Endothelial cell of umbilical vein (primary cell): ENCODE data around the gene PLA2G10. TPM values are rescaled to one million over a fixed set of nuclear protein-coding genes. Genes with fewer than 3 reads are reported as not detected.
A peak's percentile ranks its signal among the peaks of the same experiment; 100 is the strongest.
"Not testable (repeated sequence)": the region's sequence is repeated elsewhere in the genome, so short reads cannot be mapped to it uniquely, and the experiment has no call there.

ENCODE experiments used
- BruUV-seq: library from RNA; stranded (reverse); fragments of 400-500 nt; replicated peaks from 2 replicates; lab custom pipeline; 2021; lab: Mats Ljungman, UMichigan
- CTCF ChIA-PET: fragments of 300-600, 350-600 bp; sonication (Branson Sonifier 250); formaldehyde crosslinking; loops from one replicate; lab custom pipeline; 2021; ENCODE audit warnings: antibody characterized with exemption, inconsistent platforms; lab: Charles Lee
- POLR2A ChIA-PET: fragments of 300-600, 350-600 bp; sonication (Branson Sonifier 250); formaldehyde crosslinking; loops from one replicate; lab custom pipeline; 2021; ENCODE audit warnings: antibody characterized with exemption, inconsistent platforms; lab: Charles Lee
- DNase-seq: peaks from one replicate; pipeline ENCODE4 v3.0.0-alpha.2; 2011; ENCODE audit warnings: low read depth, low spot score
- FAIRE-seq: peaks from 2 replicates; lab custom pipeline; 2011; peaks lifted over from hg19 to GRCh38; lab: Jason Lieb, UNC
- H2AFZ ChIP-seq: 2 replicates; pipeline ENCODE4 v1.6.0; 2012; ENCODE audit warnings: low read depth, low read length, control low read depth, inconsistent platforms
- H3K27ac ChIP-seq: 2 replicates; pipeline ENCODE4 v1.5.1; 2011; ENCODE audit warnings: low read depth, mild to moderate bottlenecking, control low read depth, low read length, moderate library complexity; ENCODE audit not compliant: insufficient read depth
- H3K27me3 ChIP-seq, 2 experiments: 2 replicates each; pipeline versions ENCODE4 v1.6.0 to v1.6.1; 2011; ENCODE audit warnings: low read length in 2 of 2, mixed read lengths in 1 of 2; ENCODE audit not compliant: control insufficient read depth in 2 of 2, insufficient read depth in 2 of 2
- H3K36me3 ChIP-seq, 2 experiments: 2 replicates in 1 of 2; 3 replicates in 1 of 2; pipeline ENCODE4 v1.5.1; 2011; ENCODE audit warnings: low read length in 2 of 2, mild to moderate bottlenecking in 1 of 2, moderate library complexity in 1 of 2; ENCODE audit not compliant: control insufficient read depth in 2 of 2, insufficient read depth in 2 of 2; ENCODE audit errors: extremely low read depth in 1 of 2
- H3K4me1 ChIP-seq: 3 replicates; pipeline ENCODE4 v1.5.1; 2011; ENCODE audit warnings: mild to moderate bottlenecking, low read length; ENCODE audit not compliant: control insufficient read depth, insufficient read depth; ENCODE audit errors: extremely low read depth
- H3K4me2 ChIP-seq: 2 replicates; pipeline ENCODE4 v1.6.1; 2011; ENCODE audit warnings: low read length, control low read depth, mixed read lengths; ENCODE audit not compliant: insufficient read depth
- H3K4me3 ChIP-seq, 3 experiments: fragments of 200-600 bp in 1 of 3; sonication (generic), shearing (Covaris generic) in 1 of 3; replicated peaks in 1 of 3; 2 replicates each; pipeline ENCODE4 v1.5.1; 2011 to 2016; ENCODE audit warnings: control low read depth in 3 of 3, low read length in 3 of 3, mild to moderate bottlenecking in 2 of 3, inconsistent platforms in 1 of 3, low read depth in 1 of 3, moderate library complexity in 1 of 3; ENCODE audit not compliant: insufficient read depth in 1 of 3
- H3K79me2 ChIP-seq: 2 replicates; pipeline ENCODE4 v1.6.0; 2012; ENCODE audit warnings: low read length, inconsistent platforms; ENCODE audit not compliant: control insufficient read depth, insufficient read depth
- H3K9ac ChIP-seq: replicated peaks from 2 replicates; pipeline ENCODE3; 2011; ENCODE audit warnings: low read length, control low read depth; ENCODE audit not compliant: insufficient read depth; ENCODE audit errors: extremely low read depth
- H3K9me1 ChIP-seq: replicated peaks from 3 replicates; pipeline ENCODE4 v1.6.0; 2011; ENCODE audit warnings: mild to moderate bottlenecking, low read length; ENCODE audit not compliant: control insufficient read depth, insufficient read depth; ENCODE audit errors: extremely low read depth
- H3K9me3 ChIP-seq: replicated peaks from 2 replicates; pipeline ENCODE4 v1.5.1; 2012; ENCODE audit warnings: low read length, inconsistent platforms; ENCODE audit not compliant: control insufficient read depth, insufficient read depth
- H4K20me1 ChIP-seq: replicated peaks from 2 replicates; pipeline ENCODE3; 2011; ENCODE audit warnings: mild to moderate bottlenecking, low read length; ENCODE audit not compliant: control insufficient read depth, insufficient read depth; ENCODE audit errors: extremely low read depth
- FOS ChIP-seq: IDR thresholded peaks from 2 replicates; pipeline ENCODE4 v1.6.1; 2011; ENCODE audit warnings: mild to moderate bottlenecking, low read length, moderate library complexity, borderline replicate concordance; ENCODE audit not compliant: insufficient read depth
- GATA2 ChIP-seq: IDR thresholded peaks from 2 replicates; pipeline ENCODE4 v1.7.0; 2011; ENCODE audit warnings: low read depth, mild to moderate bottlenecking, moderate library complexity, mixed read lengths, low read length; ENCODE audit not compliant: insufficient read length, insufficient read depth
- JUN ChIP-seq: IDR thresholded peaks from 2 replicates; pipeline ENCODE4 v1.6.1; 2011; ENCODE audit warnings: borderline replicate concordance, low read depth; ENCODE audit not compliant: insufficient read length, insufficient read depth
- dilution Hi-C: fragments of 300-500 bp; cut with MboI; formaldehyde crosslinking; loops from one replicate; pipeline ENCODE4 v1.15.0; 2019; ENCODE audit warnings: low sequenced_read_pairs; ENCODE audit not compliant: extremely low pct_ligation_motif_present
- intact Hi-C: fragments of 100-400 bp; cut with micrococcal nuclease; formaldehyde crosslinking; loops from one replicate; pipeline ENCODE4 v1.10.0; 2022
- polyA plus RNA-seq, 4 experiments: library from polyadenylated mRNA; depleted of rRNA in 3 of 4; stranded (reverse) in 3 of 4; unstranded in 1 of 4; fragments of >200 nt; gene quantifications; 2 replicates each; pipeline versions ENCODE4 v1.2.1 to v1.2.3, GENCODE V29; 2011 to 2012; ENCODE audit warnings: missing spikeins in 1 of 4
- total RNA-seq: library from RNA; stranded (reverse); gene quantifications from 2 replicates; pipeline ENCODE4 v1.2.3, GENCODE V29; 2021

The PLA2G10 gene
- total and polyA plus RNA-seq, 2 donors (not counting 3 experiments of a cell fraction or from before 2014, with no cell fraction given) = 0.25 TPM; not detected in 1

DNA sequence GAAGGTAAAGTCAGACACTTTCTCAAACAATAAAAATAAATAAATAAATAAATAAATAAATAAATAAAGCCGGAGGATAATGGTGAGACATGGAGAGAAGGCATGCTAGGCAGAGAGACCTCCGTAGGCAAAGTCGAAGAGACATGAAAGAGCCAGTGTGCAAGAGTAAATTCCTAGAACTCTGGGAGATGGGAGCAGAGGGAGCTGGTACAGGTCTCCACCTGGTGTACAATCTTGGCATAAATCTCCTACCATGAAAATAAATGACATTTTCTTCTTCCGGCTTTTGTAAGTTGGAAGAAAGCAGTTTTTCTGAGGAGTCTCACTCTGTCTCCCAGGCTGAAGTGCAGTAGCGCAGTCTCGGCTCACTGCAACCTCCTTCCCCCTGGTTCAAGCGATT lies 7.8 kb upstream of the PLA2G10 start:
- H4K20me1 ChIP-seq, H3K4me1 ChIP-seq, H3K27ac ChIP-seq, intact Hi-C loops, H3K9me1 ChIP-seq, H3K9me3 ChIP-seq, dilution Hi-C loops, H3K36me3 ChIP-seq, H3K4me2 ChIP-seq, H2AFZ ChIP-seq, H3K79me2 ChIP-seq, BruUV-seq, H3K9ac ChIP-seq, H3K27me3 ChIP-seq, DNase-seq, H3K4me3 ChIP-seq, CTCF ChIA-PET, POLR2A ChIA-PET: not testable (repeated sequence)
- FAIRE-seq = peak; percentile 73

DNA sequence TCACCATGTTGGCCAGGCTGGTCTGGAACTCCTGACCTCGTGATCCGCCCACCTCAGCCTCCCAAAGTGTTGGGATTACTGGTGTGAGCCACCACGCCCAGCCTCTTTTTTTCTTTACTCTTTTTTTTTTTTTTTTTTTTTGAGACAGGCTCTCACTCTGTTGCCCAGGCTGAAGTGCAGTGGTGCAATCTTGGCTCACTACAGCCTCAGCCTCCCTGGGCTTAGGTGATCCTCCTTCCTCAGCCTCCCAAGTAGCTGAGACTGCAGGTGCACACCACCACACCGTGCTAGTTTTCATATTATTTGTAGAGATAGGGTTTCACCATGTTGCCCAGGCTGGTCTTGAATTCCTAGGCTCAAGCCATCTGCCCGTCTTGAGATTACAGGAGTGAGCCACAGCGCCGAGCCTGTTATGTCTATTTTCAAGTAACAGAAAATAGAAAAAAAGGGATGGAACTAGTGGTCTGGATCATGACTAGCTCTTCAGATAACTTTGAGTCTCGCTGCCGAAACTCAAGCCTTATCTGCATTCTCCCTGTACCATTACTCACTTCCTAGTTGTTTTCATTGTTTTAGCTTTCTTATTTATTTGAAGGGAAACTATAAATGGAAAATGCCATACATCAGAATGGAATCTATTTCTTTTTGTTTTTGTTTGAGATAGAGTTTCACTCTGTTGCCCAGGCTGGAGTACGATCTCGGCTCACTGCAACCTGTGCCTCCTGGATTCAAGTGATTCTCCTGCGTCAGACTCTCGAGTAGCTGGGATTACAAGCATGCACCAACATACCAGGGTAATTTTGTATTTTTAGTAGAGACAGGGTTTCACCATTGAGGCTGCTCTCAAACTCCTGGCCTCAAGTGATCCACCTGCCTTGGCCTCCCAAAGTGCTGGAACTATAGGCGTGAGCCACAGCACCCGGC lies 8.0 kb downstream of the PLA2G10 start:
- TF ChIP-seq GATA2 (peak; percentile 77), FOS (peak; percentile 37), JUN (peak; percentile 92)
- H3K79me2 ChIP-seq, H3K27me3 ChIP-seq, intact Hi-C loops, H3K4me1 ChIP-seq, dilution Hi-C loops, H4K20me1 ChIP-seq, H3K36me3 ChIP-seq, BruUV-seq, H3K9me3 ChIP-seq, POLR2A ChIA-PET, H3K9me1 ChIP-seq, H3K4me3 ChIP-seq: not testable (repeated sequence)
- H3K9ac ChIP-seq = peak overlapping the region; percentile 63
- peak; percentile 91 for DNase-seq
- peak overlapping the region; percentile 71 for H3K27ac ChIP-seq
- peak; percentile 88 for FAIRE-seq
- peak overlapping the region; percentile 77 for H3K4me2 ChIP-seq
- CTCF ChIA-PET = interaction anchor here (1.1 kb wide), 1 partner anchor 11 kb away, joined by 4 read pairs; no protein-coding TSS in a partner anchor
- H2AFZ ChIP-seq = peak overlapping the region; percentile 77
